ENCODE measurements around the gene DNAJC15.

DNAJC15 gene

GRCh38 chr13:43083750-43084149, 60.4 kb downstream of the DNAJC15 start:
- no peak for DNase-seq (ENCODE audit: low read depth, low spot score)

GRCh38 chr13:43085545-43085944, 62.2 kb downstream of the DNAJC15 start:
- DNase-seq (ENCODE audit: low read depth, low spot score): no peak

- no peak for DNase-seq (ENCODE audit: low read depth, low spot score)
These were observed 62.8 kb downstream of the DNAJC15 start for GRCh38 chr13:43086181-43086580.

GRCh38 chr13:43088093-43088511, 64.7 kb downstream of the DNAJC15 start:
- no peak for DNase-seq (ENCODE audit: low read depth, low spot score)

GRCh38 chr13:43089912-43090498, 66.6 kb downstream of the DNAJC15 start:
- DNase-seq (ENCODE audit: low read depth, low spot score): no peak

GRCh38 chr13:43094901-43095300, 71.5 kb downstream of the DNAJC15 start:
- no peak for DNase-seq (ENCODE audit: low read depth, low spot score)

- DNase-seq (ENCODE audit: low read depth, low spot score): no peak
These were observed 72.7 kb downstream of the DNAJC15 start for GRCh38 chr13:43095771-43096719.

GRCh38 chr13:43100667-43101066, 77.3 kb downstream of the DNAJC15 start:
- no peak for DNase-seq (ENCODE audit: low read depth, low spot score)

- no peak for DNase-seq (ENCODE audit: low read depth, low spot score)
These were observed 78.9 kb downstream of the DNAJC15 start for GRCh38 chr13:43102304-43102703.

- DNase-seq (ENCODE audit: low read depth, low spot score): no peak
These were observed 84.4 kb downstream of the DNAJC15 start for GRCh38 chr13:43107780-43108179.

- DNase-seq (ENCODE audit: low read depth, low spot score): no peak
These were observed 86.7 kb downstream of the DNAJC15 start for GRCh38 chr13:43110036-43110435.

GRCh38 chr13:43110658-43111057, 87.3 kb downstream of the DNAJC15 start:
- DNase-seq (ENCODE audit: low read depth, low spot score): no peak

- DNase-seq (ENCODE audit: low read depth, low spot score): no peak
These were observed 88.4 kb downstream of the DNAJC15 start for GRCh38 chr13:43111559-43112400.

GRCh38 chr13:43113603-43114002, 90.2 kb downstream of the DNAJC15 start:
- no peak for DNase-seq (ENCODE audit: low read depth, low spot score)

GRCh38 chr13:43114504-43114903, 91.1 kb downstream of the DNAJC15 start:
- no peak for DNase-seq (ENCODE audit: low read depth, low spot score)

- DNase-seq (ENCODE audit: low read depth, low spot score): no peak
These were observed 91.8 kb downstream of the DNAJC15 start for GRCh38 chr13:43115141-43115540.

- DNase-seq (ENCODE audit: low read depth, low spot score): no peak
These were observed 92.9 kb downstream of the DNAJC15 start for GRCh38 chr13:43116242-43116641.

GRCh38 chr13:43118521-43118920, 95.1 kb downstream of the DNAJC15 start:
- no peak for DNase-seq (ENCODE audit: low read depth, low spot score)

- DNase-seq (ENCODE audit: low read depth, low spot score): no peak
These were observed 95.8 kb downstream of the DNAJC15 start for GRCh38 chr13:43119206-43119605.

GRCh38 chr13:43122791-43123190, 99.4 kb downstream of the DNAJC15 start:
- no peak for DNase-seq (ENCODE audit: low read depth, low spot score)

GRCh38 chr13:43123856-43124255, 100.5 kb downstream of the DNAJC15 start:
- no peak for DNase-seq (ENCODE audit: low read depth, low spot score)

GRCh38 chr13:43124490-43124889, 101.1 kb downstream of the DNAJC15 start:
- DNase-seq (ENCODE audit: low read depth, low spot score): no peak
